Pancreas (tissue), 10 donors: ENCODE measurements around the gene COQ4. TPM values are rescaled to one million over a fixed set of nuclear protein-coding genes. Genes with fewer than 3 reads are reported as not detected.
A peak's percentile ranks its signal among the peaks of the same experiment; 100 is the strongest.

Experiments
- ATAC-seq, 4 donors: fragments of 200-7000 bp; cut with Tn5 transposase; one replicate each; pipeline versions ENCODE4 v1.8.0 to v1.9.1; 2020; ENCODE audit warnings: mild to moderate bottlenecking in 4 of 4, moderate library complexity in 4 of 4
- DNase-seq, 6 donors: peaks; one replicate each; pipeline ENCODE4 v3.0.0-alpha.2; 2020
- FAIRE-seq: peaks from 2 replicates; lab custom pipeline; 2012; peaks lifted over from hg19 to GRCh38; lab: Jason Lieb, UNC
- H3K27ac ChIP-seq, 4 donors: fragments of 200-600 bp; sonication (generic); 1 replicate in 3 of 4; 2 replicates in 1 of 4; pipeline versions ENCODE4 v1.5.0 to v1.8.0; 2020
- H3K27me3 ChIP-seq, 4 donors: fragments of 200-600 bp; one replicate each; pipeline ENCODE4 v1.8.0; 2021
- H3K36me3 ChIP-seq, 3 donors: fragments of 200-600 bp; sonication (generic) in 1 of 3; one replicate each; pipeline versions ENCODE4 v1.5.0 to v1.8.0; 2020 to 2021
- H3K4me1 ChIP-seq, 3 donors: fragments of 200-600 bp; one replicate each; pipeline ENCODE4 v1.8.0; 2021
- H3K4me3 ChIP-seq, 4 donors: fragments of 200-600 bp; sonication (generic) in 2 of 4; one replicate each; pipeline versions ENCODE4 v1.5.0 to v1.8.0; 2020 to 2021
- H3K9me3 ChIP-seq, 4 donors: fragments of 200-600 bp; one replicate each; pipeline ENCODE4 v1.8.0; 2021
- CTCF ChIP-seq, 4 donors: fragments of 200-600 bp; sonication (generic) in 3 of 4; IDR thresholded peaks; one replicate each; pipeline versions ENCODE4 v1.5.0 to v1.8.0; 2021; ENCODE audit warnings: antibody characterized with exemption in 4 of 4
- WGBS, 2 donors: extraction: QIAGEN DNeasy Blood & Tissue Kit; methylation state at CpG; one replicate each; pipeline ENCODE4 v1.1.7; 2013; 5-methylcytosine and 5-hydroxymethylcytosine counted together
- intact Hi-C, 3 donors: fragments of 100-400 bp; cut with DNase I; formaldehyde crosslinking; loops; one replicate each; pipeline versions ENCODE4 v1.11.1 to v1.14.2; 2022
- polyA plus RNA-seq, 2 donors: library from polyadenylated mRNA; stranded (reverse); fragments of 200-250 nt; gene quantifications; one replicate each; pipeline ENCODE4 v1.2.3, GENCODE V29; 2013
- total RNA-seq, 6 donors: library from RNA; stranded (reverse); fragmentation: NEBNext Ultra II Directional in 4 of 6; extraction: Animal tissue kit (Norgen Biotek cat#: 25700) in 4 of 6; gene quantifications; one replicate each; pipeline versions ENCODE4 v1.2.1 to v1.2.4, GENCODE V29; 2021 to 2023
- donor health status: healthy with polysubstance abuse.
- donor health status: DM: no; HTN: no; CAD: no; lungs with moderate emphysema.
- donor health status: DM: no; HTN: no; CAD: no.
- donor health status: control.
- donor health status: control.
- donor health status: Bipolar disorder and iron deficiency.
- donor health status: DM: yes; HTN: yes; CAD: no.
- donor health status: DM: no; HTN: no; CAD: no.
- donor health status: DM: no; HTN: no; CAD: no.
- donor health status: DM: yes; HTN: yes; CAD: no.

Gene COQ4
- total and polyA plus RNA-seq, 8 donors: 23.1 to 103 (median 32.8) TPM

- Histone ChIP-seq H3K27me3 (no peaks in the 10 kb centered on the region), H3K4me3 (no peak overlapping the region), H3K36me3 (peaks cover 8 to 28% (median 14%) of the 10 kb centered on the region in 3 donors), H3K9me3 (no peaks in the 10 kb centered on the region), H3K4me1 (no peaks in the 10 kb centered on the region), H3K27ac (no peak overlapping the region)
- intact Hi-C loops: no loop called here
- DNase-seq (no peak), ATAC-seq (peak in 1 of 4 donors; percentile 13), FAIRE-seq (no peak)
- no peak for TF ChIP-seq CTCF (IDR thresholded peaks at IDR 0.05)
- 87 to 93% methylated on average over 10 of the region's 10 CpGs for WGBS, 2 donors
Measured at GRCh38 chr9:128310461-128310860, 12.2 kb upstream of the COQ4 start.

GRCh38 chr9:128314697-128315096 lies 7.9 kb upstream of the COQ4 start:
- intact Hi-C loops: no loop called here
- H3K36me3 ChIP-seq: peaks cover 8 to 23% (median 13%) of the 10 kb centered on the region in 3 donors
- H3K9me3 ChIP-seq: no peaks in the 10 kb centered on the region
- H3K27me3 ChIP-seq: no peaks in the 10 kb centered on the region
- no peak for TF ChIP-seq CTCF (IDR thresholded peaks at IDR 0.05)
- ATAC-seq (no peak), DNase-seq (no peak), FAIRE-seq (no peak)
- H3K4me1 ChIP-seq: no peaks in the 10 kb centered on the region
- no peak overlapping the region for H3K27ac ChIP-seq
- no peak overlapping the region for H3K4me3 ChIP-seq
- 91 to 94% methylated on average over 4 of the region's 4 CpGs for WGBS, 2 donors

GRCh38 chr9:128316421-128316820 lies 6.2 kb upstream of the COQ4 start:
- Histone ChIP-seq H3K36me3 (peaks cover 3 to 7% (median 6%) of the 10 kb centered on the region in 3 donors), H3K4me1 (peaks cover 0 to 4% (median 2%) of the 10 kb centered on the region in 3 donors), H3K9me3 (no peaks in the 10 kb centered on the region), H3K4me3 (no peak overlapping the region), H3K27ac (no peak overlapping the region), H3K27me3 (no peaks in the 10 kb centered on the region)
- no peak for ATAC-seq
- intact Hi-C loops: no loop called here
- TF ChIP-seq CTCF (IDR thresholded peaks at IDR 0.05): no peak
- no peak for FAIRE-seq
- WGBS, 2 donors: 87 to 90% methylated on average over 9 of the region's 9 CpGs
- DNase-seq: no peak

GRCh38 chr9:128317629-128318028 lies 5.0 kb upstream of the COQ4 start:
- Histone ChIP-seq H3K4me3 (no peak overlapping the region), H3K36me3 (peaks cover 3 to 7% (median 6%) of the 10 kb centered on the region in 3 donors), H3K27ac (no peak overlapping the region), H3K27me3 (no peaks in the 10 kb centered on the region), H3K9me3 (no peaks in the 10 kb centered on the region), H3K4me1 (peaks cover 0 to 7% (median 5%) of the 10 kb centered on the region in 3 donors)
- WGBS, 2 donors: 78 to 89% methylated on average over 2 of the region's 2 CpGs
- no peak for TF ChIP-seq CTCF (IDR thresholded peaks at IDR 0.05)
- ATAC-seq: no peak
- intact Hi-C loops: no loop called here
- DNase-seq: no peak
- no peak for FAIRE-seq

GRCh38 chr9:128321343-128321742 lies 1.3 kb upstream of the COQ4 start:
- Histone ChIP-seq H3K36me3 (peaks cover 0 to 5% (median 0%) of the 10 kb centered on the region in 3 donors), H3K4me1 (peaks cover 5 to 18% (median 8%) of the 10 kb centered on the region in 3 donors), H3K4me3 (peak overlapping the region; percentile 52 to 98 (median 94)), H3K9me3 (no peaks in the 10 kb centered on the region), H3K27me3 (no peaks in the 10 kb centered on the region), H3K27ac (no peak overlapping the region)
- DNase-seq (no peak), FAIRE-seq (no peak), ATAC-seq (no peak)
- WGBS, 2 donors: 67 to 69% methylated on average over 7 of the region's 7 CpGs
- intact Hi-C loops: no loop called here
- no peak for TF ChIP-seq CTCF (IDR thresholded peaks at IDR 0.05)
